NCI-H1105 (cell line): ENCODE data around the gene MICALL2.

ENCODE experiments used
- DNase-seq: peaks from one replicate; lab custom pipeline; 2025; lab: John Stamatoyannopoulos, UW

The MICALL2 gene

DNA sequence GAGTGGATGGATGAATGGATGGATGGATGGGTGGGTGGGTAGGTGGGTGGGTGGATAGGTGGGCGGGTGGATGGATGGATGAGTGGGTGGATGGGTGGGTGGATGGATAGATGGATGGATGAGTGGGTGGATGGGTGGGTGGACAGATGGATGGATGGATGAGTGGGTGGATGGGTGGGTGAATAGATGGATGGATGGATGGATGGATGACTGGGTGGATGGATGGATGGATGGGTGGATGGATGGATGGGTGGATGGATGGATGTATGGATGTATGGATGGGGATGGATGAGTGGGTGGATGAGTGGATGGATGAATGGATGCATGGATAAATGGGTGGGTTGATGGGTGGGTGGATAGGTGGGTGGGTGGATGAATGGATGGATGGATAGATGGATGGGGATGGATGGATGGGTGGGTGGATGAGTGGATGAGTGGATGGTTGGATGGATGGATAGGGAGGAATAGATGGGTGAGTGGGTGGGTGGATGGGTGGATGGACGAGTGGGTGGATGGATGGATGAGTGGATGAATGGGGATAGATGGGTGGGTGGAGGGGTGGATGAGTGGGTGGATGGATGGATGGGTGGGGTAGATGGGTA is 43.8 kb downstream of the MICALL2 start:
- no peak for DNase-seq

DNA sequence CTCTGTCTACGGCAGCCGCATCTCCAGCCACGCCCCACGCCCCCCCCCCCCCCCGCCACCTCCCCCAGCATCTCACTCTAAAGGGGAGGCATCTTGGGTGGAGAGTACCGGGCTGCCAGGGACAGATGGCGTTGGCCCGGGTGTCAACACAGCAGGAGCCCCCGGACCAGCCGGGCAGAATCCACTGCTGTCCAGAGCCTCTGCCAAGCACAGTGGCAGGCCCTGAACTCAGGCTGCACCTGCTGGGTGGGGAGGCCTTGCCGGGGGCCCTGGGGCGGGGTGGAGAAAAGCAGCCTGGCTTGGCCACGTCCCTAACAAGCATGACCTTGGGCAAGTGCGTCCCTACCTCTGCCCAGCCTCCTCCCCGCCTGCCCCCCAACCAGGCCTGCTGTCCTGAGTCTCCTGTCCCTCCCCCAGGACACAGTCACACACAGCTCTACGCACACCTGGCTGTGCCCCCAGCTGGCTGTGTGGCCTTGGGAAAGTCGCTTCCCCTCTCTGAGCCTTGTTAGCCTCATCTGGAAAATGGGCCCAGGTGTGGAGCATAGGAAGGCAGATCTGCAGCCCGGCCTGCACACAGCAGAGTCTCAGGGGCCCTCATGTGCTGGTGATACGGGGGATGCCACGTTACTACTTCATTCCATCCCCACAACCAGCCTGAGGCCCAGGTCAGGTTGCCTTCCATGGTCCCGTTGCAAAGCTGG is 45.2 kb downstream of the MICALL2 start:
- DNase-seq = no peak

DNA sequence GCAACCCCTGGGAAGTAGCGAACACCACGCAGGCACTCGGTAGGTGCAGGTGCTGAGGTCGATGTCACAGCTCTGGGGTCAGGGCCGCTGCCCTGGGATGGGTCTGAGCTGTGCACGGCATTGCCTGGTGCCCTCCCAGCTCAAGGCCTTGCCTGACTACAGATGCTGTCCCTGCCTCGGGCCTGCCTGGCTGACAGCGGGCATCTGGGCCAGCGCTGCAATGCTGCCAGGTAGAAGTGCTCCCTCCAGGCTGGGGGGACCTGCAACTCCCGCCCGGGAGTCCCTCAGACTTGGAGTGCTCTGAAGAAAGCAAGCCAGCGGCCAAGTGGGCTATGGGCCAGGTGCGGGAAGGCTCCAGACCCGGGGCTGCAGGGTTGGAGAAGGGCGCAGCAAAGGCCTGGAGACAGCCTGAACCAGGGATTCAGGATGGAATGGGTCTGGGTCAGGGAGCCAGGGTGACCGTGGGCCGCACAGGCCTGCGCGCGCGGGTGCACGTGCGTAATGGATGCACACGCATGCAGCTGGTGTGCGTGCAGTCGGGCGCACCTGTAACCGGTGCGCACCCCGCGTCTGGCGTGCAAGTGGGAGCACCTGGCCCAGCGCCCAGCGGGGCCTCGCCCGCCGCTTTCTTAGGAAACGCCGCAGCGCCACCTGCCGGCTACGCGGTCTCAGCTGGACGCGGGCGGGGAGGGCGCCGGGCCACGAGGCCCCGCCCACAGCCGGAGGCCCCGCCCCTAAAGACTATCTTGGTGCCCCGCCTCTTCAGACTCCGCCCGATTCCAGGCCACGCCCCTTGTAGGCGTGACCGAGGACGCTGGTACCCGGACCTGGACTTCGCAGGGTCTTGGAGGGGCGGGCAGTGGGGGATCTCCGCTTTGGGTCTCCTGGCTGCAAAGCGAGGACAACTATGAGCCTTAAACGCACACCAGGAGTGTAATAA is 46.7 kb downstream of the MICALL2 start:
- DNase-seq = peak; percentile 94

DNA sequence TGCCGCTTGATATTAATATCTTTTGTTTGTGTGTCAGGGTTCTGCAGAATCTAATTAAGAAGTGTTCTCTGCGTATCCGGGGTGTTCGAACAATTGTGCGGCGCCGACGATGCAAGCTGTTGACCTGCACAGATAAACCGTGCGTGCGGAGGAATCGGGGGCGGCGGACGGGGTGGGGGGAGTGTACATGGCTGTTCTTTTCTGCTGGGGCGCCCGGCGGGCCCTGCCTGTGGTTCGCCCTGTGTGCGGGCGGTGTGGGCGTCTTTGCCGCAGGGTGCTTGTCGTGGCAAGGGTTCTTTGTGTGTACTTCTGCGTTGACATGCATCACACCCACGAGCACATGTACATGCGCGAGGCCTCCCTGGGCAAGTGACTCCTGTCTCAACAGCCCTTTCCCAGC is 47.9 kb downstream of the MICALL2 start:
- no peak for DNase-seq

DNA sequence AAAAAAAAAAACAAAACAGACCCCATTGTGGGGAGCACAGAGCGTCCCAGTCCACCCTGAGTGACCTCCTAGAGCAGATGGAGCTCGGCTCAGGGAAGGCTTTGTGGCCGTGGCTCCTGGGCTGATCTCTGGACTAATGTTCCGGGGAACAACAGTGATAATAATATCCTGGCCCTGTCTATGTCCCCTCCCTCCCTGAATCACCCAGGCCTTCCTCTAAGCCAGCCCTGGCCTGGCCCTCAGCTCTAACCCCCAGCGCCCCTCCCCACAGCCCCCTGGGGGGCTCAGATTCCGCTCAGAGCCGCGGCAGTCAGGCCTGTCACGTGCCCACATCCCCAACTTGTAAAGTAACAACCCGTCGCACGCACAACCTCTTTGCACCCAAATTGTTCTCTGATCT is 48.3 kb downstream of the MICALL2 start:
- no peak for DNase-seq

DNA sequence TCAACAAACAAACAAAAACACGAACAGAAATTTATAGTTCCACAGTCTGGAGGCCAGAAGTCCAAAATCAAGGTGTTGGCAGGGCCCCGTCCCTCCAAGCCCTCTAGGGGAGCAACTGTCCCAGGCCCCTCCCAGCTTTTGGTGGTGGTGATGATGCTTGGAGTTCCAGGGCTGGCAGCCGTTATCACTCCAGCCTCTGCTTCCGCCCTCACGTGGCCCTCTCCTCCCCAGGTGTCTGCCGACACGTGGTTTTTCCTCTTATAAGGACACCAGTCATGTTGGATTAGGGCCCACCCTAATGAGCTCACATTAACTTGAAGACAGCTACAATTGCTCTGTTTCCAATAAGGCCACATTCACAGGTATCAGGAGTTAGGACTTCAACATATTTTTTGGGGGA is 49.7 kb downstream of the MICALL2 start:
- DNase-seq = peak; percentile 57

DNA sequence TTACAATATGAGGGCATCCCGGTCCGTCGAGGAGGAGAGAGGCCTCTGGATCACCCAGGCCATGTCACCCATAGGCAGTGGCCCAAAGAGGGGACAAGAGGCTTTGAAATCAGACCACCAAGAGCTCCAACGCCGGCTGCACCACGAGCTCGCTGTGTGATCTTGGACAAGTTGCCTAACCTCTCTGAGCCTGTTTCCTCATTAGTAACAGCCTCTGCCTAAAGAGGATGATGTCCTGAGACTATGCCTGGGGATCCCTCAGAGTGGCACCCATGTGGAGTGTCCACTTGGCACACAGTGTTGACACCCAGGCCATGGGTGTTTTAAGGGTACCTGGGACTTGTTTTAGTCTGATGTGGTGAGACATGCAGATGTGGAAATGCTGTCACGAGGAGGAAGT is 50.8 kb downstream of the MICALL2 start:
- no peak for DNase-seq

DNA sequence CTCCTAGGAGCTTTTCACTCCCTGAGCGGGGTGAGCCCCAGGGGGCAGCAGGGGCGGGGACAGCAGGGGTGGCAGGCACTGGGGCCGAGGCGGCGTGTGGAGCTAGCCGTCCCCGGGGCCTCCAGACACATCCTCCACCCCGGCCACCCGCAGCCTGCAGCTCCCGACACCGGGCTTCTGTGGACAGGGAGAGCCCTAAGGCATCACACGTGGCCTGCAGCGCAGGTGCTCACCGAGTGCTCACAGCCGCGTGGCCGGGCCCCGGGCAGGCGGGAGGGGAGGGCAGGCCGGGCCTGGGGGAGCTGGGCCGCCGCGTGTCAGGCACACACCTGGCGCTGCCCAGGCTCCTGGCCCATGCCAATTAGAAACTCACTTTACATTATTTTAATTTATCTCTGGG is 51.4 kb downstream of the MICALL2 start:
- peak; percentile 61 for DNase-seq

DNA sequence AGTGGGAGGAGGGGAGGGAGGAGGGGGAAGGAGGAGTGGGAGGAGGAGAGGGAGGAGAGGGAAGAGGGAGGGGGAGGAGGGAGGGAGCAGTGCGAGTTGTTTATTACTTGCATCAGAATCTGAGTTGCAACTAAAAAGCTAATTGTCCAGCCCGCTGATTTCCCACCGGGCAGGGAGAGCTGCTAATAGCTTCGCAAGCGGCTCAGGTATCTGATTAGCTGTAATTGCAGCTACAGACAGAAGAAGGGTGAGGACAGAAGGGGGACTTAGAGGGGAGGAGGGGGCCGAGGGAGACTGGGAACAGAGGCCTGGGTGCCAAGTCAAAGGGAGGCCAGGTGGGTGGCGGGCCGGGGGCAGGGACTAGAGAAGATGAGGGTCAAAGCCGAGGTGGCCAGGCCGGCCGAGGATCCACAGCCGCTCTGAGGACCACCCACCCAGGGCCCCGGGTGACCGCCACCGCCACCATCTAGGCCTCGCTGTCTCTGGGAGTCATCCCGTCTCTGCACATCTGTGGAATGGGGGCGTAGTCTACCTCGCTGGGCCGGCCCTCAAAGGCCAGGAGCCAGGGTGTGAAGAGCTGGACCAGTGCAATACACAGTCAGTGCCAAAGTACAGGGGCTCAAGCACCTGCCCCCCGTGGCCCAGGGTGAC is 54.2 kb downstream of the MICALL2 start:
- peak; percentile 30 for DNase-seq

DNA sequence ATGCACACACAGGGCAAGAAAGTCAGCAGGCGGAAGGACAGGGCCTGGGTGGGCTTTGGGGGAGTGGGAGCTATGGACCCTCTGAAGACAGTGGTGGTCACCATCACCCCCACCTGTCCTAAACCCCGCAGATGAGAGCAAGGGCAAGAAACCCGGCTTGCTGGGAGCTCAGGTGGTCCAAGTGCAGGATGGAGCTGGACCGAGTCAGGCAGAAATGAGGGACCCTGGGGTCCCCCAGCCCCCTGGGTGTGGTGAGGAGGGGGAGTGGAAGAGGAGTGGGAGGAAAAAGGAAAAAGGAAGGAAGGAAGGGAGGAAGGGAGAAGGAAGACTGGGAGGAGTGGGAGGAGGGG is 54.8 kb downstream of the MICALL2 start:
- no peak for DNase-seq

DNA sequence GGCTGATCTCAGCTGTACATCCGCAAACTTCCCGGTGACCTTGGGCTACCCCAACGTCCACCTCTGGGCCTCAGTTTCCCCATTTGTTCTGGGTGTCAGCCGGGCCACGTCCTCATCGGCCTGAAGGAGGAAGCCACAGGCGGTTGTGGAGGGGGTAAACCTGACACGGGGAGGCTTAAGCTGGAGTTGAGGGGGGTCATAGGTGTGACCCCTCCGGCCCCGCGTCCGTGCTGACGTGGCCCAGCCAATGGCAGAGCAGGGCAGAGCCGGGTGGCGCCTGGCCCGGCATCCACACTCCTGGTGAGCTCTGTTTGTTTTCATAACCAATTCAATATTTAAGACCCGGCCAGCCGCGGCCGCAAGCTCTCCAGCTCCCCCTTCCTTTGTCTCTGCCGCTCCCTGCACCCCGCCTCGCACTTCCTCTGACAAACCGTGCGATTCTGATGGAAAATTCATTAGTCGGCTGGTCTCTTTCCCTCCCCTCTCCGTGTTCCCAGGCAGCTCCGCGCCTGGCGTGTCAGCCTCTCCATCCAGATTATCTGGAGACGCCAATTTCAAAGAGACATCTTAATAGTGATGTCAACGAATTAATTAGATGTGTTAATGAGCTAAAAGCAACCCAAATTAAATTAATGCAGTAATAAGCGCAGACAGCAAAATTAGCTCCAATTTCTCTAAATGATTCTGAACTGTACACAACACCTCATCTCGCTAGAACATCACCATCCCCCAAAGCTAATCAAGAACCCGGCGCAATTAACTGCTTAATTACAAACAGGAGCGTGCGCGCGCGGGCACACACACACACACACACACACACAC is 55.4 kb downstream of the MICALL2 start:
- DNase-seq = peak; percentile 92

DNA sequence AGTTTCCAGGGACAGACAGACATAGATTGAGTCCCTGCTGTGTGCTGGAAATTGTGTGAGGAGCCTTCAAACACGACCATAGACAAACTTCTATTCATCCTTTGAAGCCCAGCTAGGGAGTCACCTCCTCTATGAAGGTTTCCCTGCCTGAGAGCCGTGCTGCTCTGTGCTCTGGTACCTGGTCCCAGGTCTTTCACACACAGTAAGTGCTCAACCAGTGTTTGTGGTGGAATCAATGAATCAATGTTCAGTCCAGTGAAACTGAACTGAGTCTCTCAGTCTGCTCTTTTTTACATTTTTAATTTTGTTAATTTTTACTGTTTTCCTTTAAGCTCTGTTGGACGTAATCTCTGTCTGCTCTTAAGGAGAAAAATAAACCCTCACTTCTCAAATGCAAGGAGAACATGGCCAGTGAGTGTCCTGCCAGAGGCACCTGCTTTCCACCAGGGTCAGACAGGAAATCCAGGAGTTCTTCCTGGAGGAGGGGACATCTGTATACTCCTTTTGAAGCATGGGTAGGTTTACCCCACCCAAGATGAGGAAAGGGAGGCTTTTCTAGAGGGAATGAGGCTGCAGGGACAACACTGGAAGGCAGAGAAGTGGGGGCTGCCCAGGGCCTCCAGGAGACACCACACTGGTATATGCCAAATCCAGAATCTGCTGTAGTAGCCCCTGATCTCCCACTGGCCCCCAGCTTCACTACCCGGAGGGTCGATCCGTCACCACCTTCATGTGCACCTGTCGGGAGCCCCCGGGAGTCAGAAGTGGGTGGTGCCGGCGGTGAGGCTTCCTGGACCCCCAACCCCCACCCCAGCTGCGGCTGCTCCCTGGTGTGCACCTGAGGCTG is 56.3 kb downstream of the MICALL2 start:
- DNase-seq = no peak

DNA sequence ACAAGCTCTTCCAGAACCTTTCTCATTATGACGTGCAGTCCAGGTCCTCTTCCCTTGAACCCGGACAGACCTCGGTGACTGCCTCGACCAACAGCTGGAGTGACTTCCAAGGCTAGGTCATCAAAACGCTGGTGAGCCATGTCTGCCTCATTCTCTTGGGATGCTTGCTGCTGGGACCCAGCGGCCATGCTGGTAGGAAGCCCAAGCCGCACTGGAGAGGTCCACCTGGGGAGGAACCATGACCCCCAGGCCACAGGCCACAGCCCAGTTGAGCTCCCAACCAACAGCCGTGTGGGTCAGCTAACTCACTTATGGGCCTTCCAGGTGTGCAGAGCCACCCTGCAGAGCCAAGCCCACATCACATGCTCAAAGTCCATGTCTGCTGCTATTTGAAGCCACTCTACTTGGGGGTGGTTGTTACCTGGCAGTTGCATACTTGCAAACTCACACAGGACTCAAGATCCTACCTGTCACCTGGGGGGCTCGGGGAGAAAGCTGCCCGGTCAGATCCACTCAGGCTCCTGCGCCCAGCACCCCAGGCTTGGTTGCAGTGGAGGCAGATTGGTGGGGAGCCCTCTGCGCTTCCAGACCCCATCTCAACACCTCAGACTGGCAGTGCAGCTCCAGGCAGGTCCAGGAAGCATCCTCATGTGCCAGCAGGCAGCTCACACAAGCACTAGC is 57.0 kb downstream of the MICALL2 start:
- no peak for DNase-seq

DNA sequence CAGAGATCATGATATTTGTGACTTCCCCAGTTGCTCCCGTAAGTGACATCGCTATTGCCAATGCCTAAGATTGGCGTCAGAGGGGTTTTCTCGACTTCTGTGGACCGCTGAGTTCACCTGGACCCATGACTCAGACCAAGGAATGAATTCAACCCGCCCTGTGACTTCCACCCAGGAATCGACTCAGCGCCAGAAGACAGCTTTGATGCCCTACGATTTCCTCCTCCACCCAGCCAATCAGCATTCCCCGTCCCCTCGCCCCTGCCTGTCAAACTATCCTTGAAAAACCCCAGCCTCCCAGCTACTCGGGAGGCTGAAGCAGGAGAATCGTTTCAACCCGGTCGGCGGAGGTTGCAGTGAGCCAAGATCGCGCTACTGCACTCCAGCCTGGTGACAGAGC is 58.3 kb downstream of the MICALL2 start:
- no peak for DNase-seq

DNA sequence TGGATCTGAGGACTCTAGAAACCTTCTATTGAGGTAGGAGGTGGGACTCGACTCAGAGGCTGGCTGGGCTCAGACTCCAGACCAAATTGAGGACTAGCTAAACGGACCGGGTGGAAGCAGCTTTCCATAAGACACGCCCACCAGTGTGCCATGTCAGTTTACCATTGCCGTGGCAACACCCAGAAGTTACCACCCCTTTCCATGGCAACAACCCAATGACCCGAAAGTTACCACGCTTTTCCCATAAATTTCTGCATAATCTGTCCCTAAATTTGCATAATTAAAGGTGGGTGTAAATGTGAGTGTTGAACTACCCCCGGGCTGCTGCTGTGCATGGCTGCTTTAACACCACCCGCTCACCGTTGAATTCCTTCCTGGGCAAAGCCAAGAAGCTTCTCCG is 58.9 kb downstream of the MICALL2 start:
- no peak for DNase-seq

DNA sequence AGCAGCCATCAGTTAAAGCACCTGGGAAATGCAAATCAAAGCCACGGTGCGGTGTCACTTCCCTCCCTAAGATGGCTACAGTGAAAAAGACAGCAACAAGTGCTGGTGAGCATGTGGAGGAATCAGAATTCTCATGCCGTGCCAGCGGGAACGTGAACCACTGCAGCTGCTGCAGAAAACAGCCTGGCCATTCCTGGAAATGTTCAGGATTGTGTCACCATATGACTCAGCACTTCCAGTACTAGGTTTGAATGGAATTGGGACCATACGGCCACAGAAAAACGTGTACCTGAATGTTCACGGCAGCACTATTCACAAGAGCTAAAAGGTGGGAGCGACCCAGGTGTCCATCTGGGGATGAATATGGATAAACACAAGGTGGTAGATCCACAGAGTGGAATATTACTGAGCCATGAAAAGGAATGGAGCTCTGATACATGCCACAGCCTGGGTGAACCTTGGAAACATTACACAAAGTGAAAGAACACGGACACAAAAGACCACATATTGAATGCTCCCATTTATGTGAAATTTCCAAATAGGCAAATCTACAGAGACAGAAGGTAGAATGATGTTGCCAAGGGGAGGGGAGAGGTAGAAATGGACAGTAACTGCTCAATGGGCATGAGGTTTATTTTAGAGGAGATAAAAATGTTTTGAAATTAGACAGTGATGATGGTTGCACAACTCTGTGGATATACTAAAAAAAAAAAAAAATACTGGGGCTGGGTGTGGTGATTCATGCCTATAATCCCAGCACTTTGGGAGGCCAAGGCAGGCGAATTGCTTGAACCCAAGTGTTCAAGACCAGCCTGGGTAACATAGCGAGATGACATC is 61.6 kb downstream of the MICALL2 start:
- DNase-seq = no peak

DNA sequence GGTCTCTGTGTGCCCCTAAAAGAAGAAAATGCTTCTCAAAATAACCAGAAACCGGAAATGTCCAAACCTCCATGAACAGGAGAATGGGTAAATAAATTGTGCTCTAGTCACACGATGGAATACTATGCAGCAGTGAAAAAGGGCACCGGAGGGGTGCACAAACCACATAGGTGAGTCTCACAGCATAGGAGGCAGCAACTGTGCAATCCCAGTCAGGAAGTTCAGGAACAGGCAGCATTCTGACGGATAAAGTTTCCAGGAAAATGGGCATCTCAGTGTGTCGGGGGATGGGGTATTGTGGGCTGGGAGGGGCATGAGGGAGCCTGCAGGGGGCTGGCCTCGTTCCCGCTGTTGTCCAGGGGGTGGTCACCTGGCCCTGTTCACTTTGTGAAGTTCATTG is 63.1 kb downstream of the MICALL2 start:
- no peak for DNase-seq

DNA sequence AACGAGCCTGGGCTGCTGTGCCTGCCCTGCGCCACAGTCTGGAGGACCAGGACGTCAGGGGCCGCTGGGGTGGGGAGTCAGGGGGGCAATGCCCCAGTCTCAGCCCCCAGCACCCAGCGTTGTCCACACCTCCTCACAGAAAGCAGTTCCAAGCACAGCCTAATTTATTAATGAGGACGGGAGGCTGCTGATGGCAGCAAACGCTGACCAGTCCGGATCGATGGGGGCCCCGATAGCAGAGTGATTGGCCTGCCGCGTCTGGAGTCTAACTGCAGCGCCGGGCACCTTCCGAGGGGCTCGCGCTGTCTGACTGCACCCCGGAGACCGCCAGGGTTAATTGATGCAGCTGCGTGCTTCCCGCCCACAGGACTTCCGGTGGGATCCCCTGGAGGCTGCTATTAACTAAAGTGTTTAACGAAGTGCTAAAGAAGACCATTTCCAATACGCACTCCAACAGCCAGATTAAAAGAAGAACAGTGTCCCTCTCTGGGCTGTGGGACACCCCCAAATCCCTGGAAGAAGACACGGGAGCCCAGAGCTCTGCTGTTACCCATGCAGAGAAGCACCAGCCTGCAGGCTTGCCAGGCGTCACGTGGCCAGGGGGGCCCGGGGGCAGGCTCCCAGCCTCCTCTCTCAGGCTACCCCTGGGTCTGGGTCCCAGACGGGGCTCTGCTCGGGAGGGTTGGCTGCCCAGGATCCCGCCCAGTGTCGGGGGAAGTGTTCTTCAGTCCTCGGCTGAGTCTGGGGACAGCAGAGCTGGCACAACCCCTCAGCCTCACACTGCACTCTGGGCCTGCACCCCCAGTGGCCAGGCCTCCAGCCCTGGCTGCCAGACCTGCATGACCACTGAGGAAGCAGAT is 63.8 kb downstream of the MICALL2 start:
- DNase-seq = no peak
